GM12891 (cell line): ENCODE results near the gene IFIT2.

ENCODE experiments used
- PAX5 ChIP-seq: IDR thresholded peaks from 2 replicates; pipeline ENCODE4 v1.6.1; 2011; ENCODE audit warnings: low read length, moderate library complexity, mild to moderate bottlenecking; ENCODE audit not compliant: insufficient read depth, severe bottlenecking
- POLR2A ChIP-seq: IDR thresholded peaks from 2 replicates; pipeline ENCODE4 v1.6.1; 2011; ENCODE audit warnings: low read depth, low read length, control low read depth
- POLR2AphosphoS5 ChIP-seq: IDR thresholded peaks from 2 replicates; pipeline ENCODE4 v1.6.1; 2011; ENCODE audit warnings: low read depth, low read length, control low read depth
- POU2F2 ChIP-seq: IDR thresholded peaks from 2 replicates; pipeline ENCODE4 v1.6.1; 2011; ENCODE audit warnings: low read depth, mild to moderate bottlenecking, control low read depth, low read length, moderate library complexity
- SPI1 ChIP-seq: IDR thresholded peaks from 2 replicates; pipeline ENCODE4 v1.6.1; 2011; ENCODE audit warnings: low read depth, low read length, control low read depth
- TAF1 ChIP-seq: IDR thresholded peaks from 2 replicates; pipeline ENCODE4 v1.6.1; 2011; ENCODE audit warnings: low read depth, low read length, control low read depth

DNA sequence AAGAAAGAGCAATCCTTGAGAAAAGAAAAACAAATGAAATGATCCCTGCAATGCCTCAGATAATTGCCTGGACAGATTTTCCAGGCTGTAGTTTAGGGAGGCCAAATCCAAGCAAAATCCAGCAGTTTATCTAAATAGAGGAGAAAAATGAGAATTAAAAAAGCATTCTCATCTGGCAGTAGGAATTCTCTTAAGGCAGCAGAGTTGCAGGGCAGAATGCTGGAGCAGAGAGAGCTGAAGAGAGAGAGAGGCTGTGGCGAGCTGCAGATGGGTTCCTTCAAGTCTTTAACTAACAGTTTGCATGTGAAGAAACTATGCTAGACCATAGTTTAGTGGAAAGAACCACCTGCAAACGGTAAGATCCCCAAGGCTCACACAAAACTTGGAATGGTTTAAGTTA, 44.3 kb upstream of the IFIT2 start:
- TF ChIP-seq POLR2A: no peak
- TF ChIP-seq POLR2AphosphoS5: no peak
- no peak for TF ChIP-seq SPI1
- no peak for TF ChIP-seq PAX5
- no peak for TF ChIP-seq TAF1
- TF ChIP-seq POU2F2: no peak
